Measurements from ENCODE around the gene KRTAP12-1.

KRTAP12-1 gene

DNA sequence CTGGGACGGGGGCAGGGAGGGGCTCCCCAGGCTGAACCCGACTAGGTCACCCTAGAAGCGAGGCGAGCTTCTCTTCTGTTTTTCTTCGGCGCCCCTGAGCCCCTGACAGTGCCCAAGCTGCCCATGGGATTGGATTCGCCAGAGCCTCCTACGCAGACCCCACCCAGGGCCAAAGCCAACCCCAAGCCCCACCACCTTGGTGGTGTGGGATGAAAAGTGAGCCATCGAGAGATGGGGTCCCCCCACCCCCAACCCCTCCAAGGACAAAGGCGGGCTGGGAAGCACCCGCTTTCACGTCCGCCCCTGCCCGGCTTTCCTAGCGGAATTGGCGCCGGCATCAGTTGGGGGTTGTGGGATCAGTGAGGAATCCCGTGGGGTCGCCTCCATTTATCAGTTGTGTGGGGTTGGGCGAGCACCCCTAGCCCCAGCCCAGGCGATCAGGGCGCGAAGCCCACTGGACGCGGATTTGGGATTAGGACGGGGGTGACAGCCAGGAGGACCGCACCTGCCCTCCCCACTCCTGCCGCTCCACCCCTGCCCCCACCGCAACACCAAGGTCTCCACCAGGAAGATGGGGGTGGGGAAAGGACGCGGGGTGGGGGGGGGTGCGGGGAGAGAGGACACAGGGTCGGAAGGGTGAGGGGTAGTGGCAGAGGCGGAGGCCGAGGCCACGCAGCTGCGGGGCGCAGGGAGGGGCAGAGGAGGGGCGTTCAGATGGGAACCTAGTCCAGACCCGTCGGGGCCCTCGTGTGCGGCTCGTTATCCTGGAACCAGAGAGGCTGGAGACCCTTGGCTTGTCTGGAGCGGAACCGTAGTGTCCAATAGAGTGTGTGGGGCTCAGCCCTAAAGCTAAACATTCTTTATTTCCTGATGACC, 25.0 kb upstream of the KRTAP12-1 start:
- no peak for TF ChIP-seq CTCF (IDR thresholded peaks at IDR 0.05; ENCODE audit: low read depth, low read length, missing control alignments)
- no peak for DNase-seq (ENCODE audit: low read depth)
- H3K4me3 ChIP-seq (ENCODE audit: low read depth, low read length): no peak overlapping the region

DNA sequence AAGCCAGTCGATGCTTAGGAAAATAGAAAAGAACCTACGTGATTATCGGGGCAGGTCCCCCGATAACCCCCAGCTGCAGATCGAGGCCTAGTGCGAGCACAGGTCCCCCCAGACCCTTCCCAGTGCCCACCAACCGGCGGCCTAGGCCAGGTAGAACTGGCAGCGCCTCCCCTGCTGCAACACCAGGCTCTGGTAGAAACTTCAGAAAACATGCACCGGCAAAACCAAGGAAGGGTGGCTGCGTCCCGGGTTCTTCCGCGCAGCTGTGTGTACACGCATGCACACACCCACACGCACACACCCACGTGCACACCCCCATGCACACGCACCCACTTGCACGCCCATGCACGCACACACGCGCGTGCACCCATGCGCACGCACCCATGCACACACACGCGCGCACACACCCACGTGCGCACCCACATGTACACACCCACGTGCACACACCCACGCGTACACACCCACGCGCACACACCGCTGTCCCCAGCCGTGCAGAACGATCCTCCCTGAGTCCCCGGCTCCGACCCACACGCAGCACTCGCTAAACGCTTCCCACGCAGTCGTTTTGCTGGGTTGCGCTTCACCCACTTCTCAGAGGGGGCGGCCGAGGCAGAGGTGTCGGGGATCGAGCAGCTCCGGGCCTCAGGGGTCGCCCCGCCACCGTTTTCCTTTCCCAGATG, 24.2 kb upstream of the KRTAP12-1 start:
- no peak for TF ChIP-seq CTCF (IDR thresholded peaks at IDR 0.05; ENCODE audit: low read depth, low read length, missing control alignments)
- no peak for DNase-seq (ENCODE audit: low read depth)
- H3K4me3 ChIP-seq (ENCODE audit: low read depth, low read length): no peak overlapping the region

GRCh38 chr21:44704636-44705001, 22.7 kb upstream of the KRTAP12-1 start:
- no peak for DNase-seq (ENCODE audit: low read depth)
- no peak for TF ChIP-seq CTCF (IDR thresholded peaks at IDR 0.05; ENCODE audit: low read depth, low read length, missing control alignments)
- no peak overlapping the region for H3K4me3 ChIP-seq (ENCODE audit: low read depth, low read length)

DNA sequence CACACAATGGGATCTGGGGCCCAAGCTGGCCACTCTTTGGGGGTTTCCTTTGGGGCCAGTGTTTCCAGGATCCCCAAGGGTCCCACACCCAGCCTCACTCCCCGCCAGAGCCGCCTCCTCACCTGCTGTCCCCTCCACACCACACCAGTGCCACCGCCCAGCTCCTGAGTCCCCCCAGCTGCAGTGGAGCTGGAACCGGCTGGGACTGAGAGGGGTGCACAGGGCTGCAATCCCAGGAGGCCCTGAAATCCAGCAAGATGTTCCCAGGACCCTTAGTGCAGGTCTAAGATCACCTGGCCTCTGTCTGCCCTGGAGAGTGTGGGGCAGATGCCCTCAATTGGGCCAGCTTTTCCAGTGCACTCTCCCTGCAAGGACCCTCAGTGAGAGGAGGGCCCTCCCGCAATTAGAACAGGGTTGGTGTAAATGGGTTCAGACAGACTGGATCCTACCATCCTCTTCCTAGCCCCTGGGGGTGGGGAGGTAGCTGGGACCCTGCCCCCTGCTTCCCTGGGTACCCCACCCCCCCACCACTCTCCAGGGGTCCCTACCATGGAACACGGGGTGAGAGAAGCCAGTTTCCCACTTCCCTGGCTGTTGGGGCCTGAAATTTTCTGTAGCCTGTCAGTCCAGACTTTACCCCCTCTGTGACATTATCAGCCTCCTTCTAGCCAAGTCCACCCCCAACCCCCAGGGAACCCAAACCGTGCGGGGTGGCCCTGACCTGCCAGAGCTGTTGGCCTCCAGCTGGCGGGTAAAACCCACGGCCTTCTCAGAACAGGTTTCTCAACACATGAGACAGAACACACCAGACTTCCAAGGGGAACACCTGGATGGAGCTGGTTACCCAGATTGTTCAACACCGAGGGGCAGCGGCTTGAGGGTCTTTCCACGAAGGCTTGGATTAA, 22.0 kb upstream of the KRTAP12-1 start:
- no peak for DNase-seq (ENCODE audit: low read depth)
- no peak for TF ChIP-seq CTCF (IDR thresholded peaks at IDR 0.05; ENCODE audit: low read depth, low read length, missing control alignments)
- no peak overlapping the region for H3K4me3 ChIP-seq (ENCODE audit: low read depth, low read length)

DNA sequence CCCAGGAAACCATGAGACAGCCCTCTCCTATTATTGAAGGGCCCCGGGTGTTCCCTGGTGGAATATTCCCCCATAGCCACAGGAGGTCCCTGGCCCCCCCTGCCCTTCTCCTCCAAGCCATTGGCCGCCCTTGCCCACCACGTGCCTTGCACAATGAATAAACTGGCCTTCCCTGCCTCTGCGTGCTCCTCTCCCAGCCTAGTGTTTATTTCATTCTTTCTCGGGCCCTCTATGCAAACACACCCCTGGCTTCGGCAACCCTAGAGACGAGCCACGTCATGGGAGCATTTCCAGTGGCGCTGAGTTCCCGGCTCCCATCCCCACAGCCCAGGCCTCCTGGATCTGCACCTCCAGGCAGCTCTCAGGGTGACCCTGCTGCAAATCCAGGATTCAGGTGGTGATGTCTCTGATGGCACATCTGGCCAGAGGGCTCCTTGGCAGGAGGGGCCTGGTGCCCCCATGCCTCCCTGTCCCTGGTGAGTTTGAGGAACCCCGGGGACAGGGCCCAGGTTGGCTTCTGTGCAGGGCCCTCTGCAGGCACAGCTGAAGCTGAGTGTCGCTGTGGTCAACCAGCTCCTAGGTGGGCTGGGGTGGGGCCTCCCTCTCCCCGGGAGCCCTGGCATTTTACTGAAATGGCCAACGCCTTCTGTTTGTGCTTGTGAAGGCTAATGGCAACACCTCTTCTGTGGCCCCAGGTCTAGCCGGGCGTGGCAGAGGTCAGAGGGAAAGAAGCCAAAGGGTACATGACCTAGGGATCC, 21.2 kb upstream of the KRTAP12-1 start:
- no peak for TF ChIP-seq CTCF (IDR thresholded peaks at IDR 0.05; ENCODE audit: low read depth, low read length, missing control alignments)
- no peak for DNase-seq (ENCODE audit: low read depth)
- no peak overlapping the region for H3K4me3 ChIP-seq (ENCODE audit: low read depth, low read length)
